ENCODE results near the gene FGD5.

FGD5 gene

GRCh38 chr3:14892226-14892625, 73.5 kb downstream of the FGD5 start:
- no peak overlapping the region for H3K14ac ChIP-seq (ENCODE audit: low read length)
- no peak for DNase-seq (ENCODE audit: low spot score)
- H3K79me1 ChIP-seq (ENCODE audit: low read depth, low read length): no peaks in the 10 kb centered on the region
- H4K91ac ChIP-seq (ENCODE audit: low read depth, low read length, poor library complexity): no peak overlapping the region
- H3K27ac ChIP-seq (replicated peaks; ENCODE audit: low read length): no peak overlapping the region
- H2AK5ac ChIP-seq (ENCODE audit: low read depth, low read length): no peak overlapping the region
- no peak overlapping the region for H3K4me2 ChIP-seq (ENCODE audit: insufficient read depth, low read length, poor library complexity, severe bottlenecking)
- no peak overlapping the region for H3K18ac ChIP-seq (ENCODE audit: low read length)
- H3K4ac ChIP-seq (ENCODE audit: low read length): no peak overlapping the region
- H3K9ac ChIP-seq (ENCODE audit: low read depth, low read length, poor library complexity): no peak overlapping the region
- no peaks in the 10 kb centered on the region for H3K36me3 ChIP-seq (replicated peaks in 1 of 2; ENCODE audit: control insufficient read depth in 2 of 2, insufficient read depth in 2 of 2, low read length in 2 of 2)
- H3K4me3 ChIP-seq (ENCODE audit: low read length in 2 of 2): no peak overlapping the region
- no peak overlapping the region for H2BK5ac ChIP-seq (ENCODE audit: low read length)
- no peak overlapping the region for H2AFZ ChIP-seq (ENCODE audit: low read length)
- no peak overlapping the region for H3K23ac ChIP-seq (ENCODE audit: low read depth, low read length, poor library complexity)
- no peak overlapping the region for H4K8ac ChIP-seq (ENCODE audit: low read depth, low read length)
- no peak overlapping the region for H2BK120ac ChIP-seq (ENCODE audit: low read depth, low read length)
- WGBS, 2 donors (ENCODE audit: extremely low coverage in 2 of 2, insufficient read length in 2 of 2, insufficient replicate concordance in 1 of 2): no CpG with 5 or more reads among the region's 11 CpGs
- no peaks in the 10 kb centered on the region for H3K9me3 ChIP-seq (replicated peaks in 1 of 2; ENCODE audit: control insufficient read depth in 2 of 2, insufficient read depth in 1 of 2, low read depth in 1 of 2, low read length in 2 of 2)
- H3K27me3 ChIP-seq (ENCODE audit: control insufficient read depth in 3 of 3, insufficient read depth in 3 of 3, low read depth in 1 of 3, low read length in 3 of 3): peaks cover 0 to 28% (median 0%) of the 10 kb centered on the region in 3 experiments
- no peaks in the 10 kb centered on the region for H3K4me1 ChIP-seq (ENCODE audit: control insufficient read depth in 2 of 2, insufficient read depth in 1 of 2, low read depth in 1 of 2, low read length in 2 of 2)
- no peak overlapping the region for H2BK12ac ChIP-seq (ENCODE audit: low read length)
- no peak overlapping the region for H2BK15ac ChIP-seq (ENCODE audit: low read length)

- H2BK5ac ChIP-seq (ENCODE audit: low read length): no peak overlapping the region
- no peak overlapping the region for H4K8ac ChIP-seq (ENCODE audit: low read depth, low read length)
- H2BK12ac ChIP-seq (ENCODE audit: low read length): no peak overlapping the region
- no peak overlapping the region for H2AK5ac ChIP-seq (ENCODE audit: low read depth, low read length)
- DNase-seq (ENCODE audit: low spot score): no peak
- H2BK15ac ChIP-seq (ENCODE audit: low read length): no peak overlapping the region
- H3K14ac ChIP-seq (ENCODE audit: low read length): no peak overlapping the region
- H2BK120ac ChIP-seq (ENCODE audit: low read depth, low read length): no peak overlapping the region
- H3K4ac ChIP-seq (ENCODE audit: low read length): no peak overlapping the region
- peaks cover 0 to 31% (median 0%) of the 10 kb centered on the region in 3 experiments for H3K27me3 ChIP-seq (ENCODE audit: control insufficient read depth in 3 of 3, insufficient read depth in 3 of 3, low read depth in 1 of 3, low read length in 3 of 3)
- no peak overlapping the region for H4K91ac ChIP-seq (ENCODE audit: low read depth, low read length, poor library complexity)
- no peaks in the 10 kb centered on the region for H3K9me3 ChIP-seq (replicated peaks in 1 of 2; ENCODE audit: control insufficient read depth in 2 of 2, insufficient read depth in 1 of 2, low read depth in 1 of 2, low read length in 2 of 2)
- H3K4me3 ChIP-seq (ENCODE audit: low read length in 2 of 2): no peak overlapping the region
- no peaks in the 10 kb centered on the region for H3K79me1 ChIP-seq (ENCODE audit: low read depth, low read length)
- no peak overlapping the region for H3K4me2 ChIP-seq (ENCODE audit: insufficient read depth, low read length, poor library complexity, severe bottlenecking)
- H3K23ac ChIP-seq (ENCODE audit: low read depth, low read length, poor library complexity): no peak overlapping the region
- no peak overlapping the region for H3K27ac ChIP-seq (replicated peaks; ENCODE audit: low read length)
- H3K9ac ChIP-seq (ENCODE audit: low read depth, low read length, poor library complexity): no peak overlapping the region
- H3K18ac ChIP-seq (ENCODE audit: low read length): no peak overlapping the region
- no peaks in the 10 kb centered on the region for H3K36me3 ChIP-seq (replicated peaks in 1 of 2; ENCODE audit: control insufficient read depth in 2 of 2, insufficient read depth in 2 of 2, low read length in 2 of 2)
- no peaks in the 10 kb centered on the region for H3K4me1 ChIP-seq (ENCODE audit: control insufficient read depth in 2 of 2, insufficient read depth in 1 of 2, low read depth in 1 of 2, low read length in 2 of 2)
- no CpG with 5 or more reads among the region's 2 CpGs for WGBS, 2 donors (ENCODE audit: extremely low coverage in 2 of 2, insufficient read length in 2 of 2, insufficient replicate concordance in 1 of 2)
- H2AFZ ChIP-seq (ENCODE audit: low read length): no peak overlapping the region
These were observed 75.3 kb downstream of the FGD5 start for GRCh38 chr3:14894085-14894484.

GRCh38 chr3:14897266-14897665, 78.5 kb downstream of the FGD5 start:
- peaks cover 0 to 14% of the 10 kb centered on the region in 2 donors for H3K4me1 ChIP-seq (ENCODE audit: control insufficient read depth in 2 of 2, insufficient read depth in 1 of 2, low read depth in 1 of 2, low read length in 2 of 2)
- no peak overlapping the region for H2BK12ac ChIP-seq (ENCODE audit: low read length)
- H2AK5ac ChIP-seq (ENCODE audit: low read depth, low read length): no peak overlapping the region
- DNase-seq (ENCODE audit: low spot score): no peak
- H3K23ac ChIP-seq (ENCODE audit: low read depth, low read length, poor library complexity): no peak overlapping the region
- H3K9ac ChIP-seq (ENCODE audit: low read depth, low read length, poor library complexity): no peak overlapping the region
- no peak overlapping the region for H3K14ac ChIP-seq (ENCODE audit: low read length)
- no peak overlapping the region for H3K4me2 ChIP-seq (ENCODE audit: insufficient read depth, low read length, poor library complexity, severe bottlenecking)
- no peak overlapping the region for H3K4ac ChIP-seq (ENCODE audit: low read length)
- H3K27me3 ChIP-seq (ENCODE audit: control insufficient read depth in 3 of 3, insufficient read depth in 3 of 3, low read depth in 1 of 3, low read length in 3 of 3): peaks cover 0 to 10% (median 0%) of the 10 kb centered on the region in 3 experiments
- H3K4me3 ChIP-seq (ENCODE audit: low read length in 2 of 2): no peak overlapping the region
- no peak overlapping the region for H2BK5ac ChIP-seq (ENCODE audit: low read length)
- H4K91ac ChIP-seq (ENCODE audit: low read depth, low read length, poor library complexity): no peak overlapping the region
- no peaks in the 10 kb centered on the region for H3K36me3 ChIP-seq (replicated peaks in 1 of 2; ENCODE audit: control insufficient read depth in 2 of 2, insufficient read depth in 2 of 2, low read length in 2 of 2)
- WGBS, 2 donors (ENCODE audit: extremely low coverage in 2 of 2, insufficient read length in 2 of 2, insufficient replicate concordance in 1 of 2): no CpG with 5 or more reads among the region's 4 CpGs
- no peaks in the 10 kb centered on the region for H3K79me1 ChIP-seq (ENCODE audit: low read depth, low read length)
- no peak overlapping the region for H4K8ac ChIP-seq (ENCODE audit: low read depth, low read length)
- H3K27ac ChIP-seq (replicated peaks; ENCODE audit: low read length): no peak overlapping the region
- no peak overlapping the region for H3K18ac ChIP-seq (ENCODE audit: low read length)
- no peak overlapping the region for H2AFZ ChIP-seq (ENCODE audit: low read length)
- peaks cover 0 to 1% of the 10 kb centered on the region in 2 donors for H3K9me3 ChIP-seq (replicated peaks in 1 of 2; ENCODE audit: control insufficient read depth in 2 of 2, insufficient read depth in 1 of 2, low read depth in 1 of 2, low read length in 2 of 2)
- no peak overlapping the region for H2BK15ac ChIP-seq (ENCODE audit: low read length)
- no peak overlapping the region for H2BK120ac ChIP-seq (ENCODE audit: low read depth, low read length)

GRCh38 chr3:14898929-14899328, 80.2 kb downstream of the FGD5 start:
- Histone ChIP-seq H3K9me3 (replicated peaks in 1 of 2; ENCODE audit: control insufficient read depth in 2 of 2, insufficient read depth in 1 of 2, low read depth in 1 of 2, low read length in 2 of 2) (peaks cover 0 to 1% of the 10 kb centered on the region in 2 donors), H3K4me1 (ENCODE audit: control insufficient read depth in 2 of 2, insufficient read depth in 1 of 2, low read depth in 1 of 2, low read length in 2 of 2) (peaks cover 0 to 14% of the 10 kb centered on the region in 2 donors), H2AK5ac (ENCODE audit: low read depth, low read length) (peak overlapping the region; percentile 9), H4K91ac (ENCODE audit: low read depth, low read length, poor library complexity) (no peak overlapping the region), H3K27me3 (ENCODE audit: control insufficient read depth in 3 of 3, insufficient read depth in 3 of 3, low read depth in 1 of 3, low read length in 3 of 3) (peaks cover 0 to 10% (median 0%) of the 10 kb centered on the region in 3 experiments), H3K14ac (ENCODE audit: low read length) (no peak overlapping the region), H3K18ac (ENCODE audit: low read length) (no peak overlapping the region), H3K9ac (ENCODE audit: low read depth, low read length, poor library complexity) (no peak overlapping the region), H2BK12ac (ENCODE audit: low read length) (no peak overlapping the region), H4K8ac (ENCODE audit: low read depth, low read length) (no peak overlapping the region), H3K4ac (ENCODE audit: low read length) (no peak overlapping the region), H2BK15ac (ENCODE audit: low read length) (no peak overlapping the region), H2BK5ac (ENCODE audit: low read length) (no peak overlapping the region), H3K4me3 (ENCODE audit: low read length in 2 of 2) (no peak overlapping the region), H2AFZ (ENCODE audit: low read length) (no peak overlapping the region), H3K23ac (ENCODE audit: low read depth, low read length, poor library complexity) (no peak overlapping the region), H3K4me2 (ENCODE audit: insufficient read depth, low read length, poor library complexity, severe bottlenecking) (no peak overlapping the region), H2BK120ac (ENCODE audit: low read depth, low read length) (no peak overlapping the region), H3K36me3 (replicated peaks in 1 of 2; ENCODE audit: control insufficient read depth in 2 of 2, insufficient read depth in 2 of 2, low read length in 2 of 2) (no peaks in the 10 kb centered on the region), H3K27ac (replicated peaks; ENCODE audit: low read length) (no peak overlapping the region), H3K79me1 (ENCODE audit: low read depth, low read length) (no peaks in the 10 kb centered on the region)
- no CpG with 5 or more reads among the region's 7 CpGs for WGBS, 2 donors (ENCODE audit: extremely low coverage in 2 of 2, insufficient read length in 2 of 2, insufficient replicate concordance in 1 of 2)
- no peak for DNase-seq (ENCODE audit: low spot score)

All from neuronal stem cell (in vitro differentiated cells).